GM10266 (cell line): ENCODE results near the gene OVOL2.

Experiments
- DNase-seq: peaks from one replicate; pipeline ENCODE4 v3.0.0; 2012; ENCODE audit errors: extremely low spot score
- CTCF ChIP-seq: IDR thresholded peaks from 2 replicates; pipeline ENCODE4 v1.5.1; 2012; ENCODE audit warnings: mild to moderate bottlenecking, low read depth; ENCODE audit not compliant: control insufficient read depth, insufficient read depth; ENCODE audit errors: missing control alignments

OVOL2 gene

DNA sequence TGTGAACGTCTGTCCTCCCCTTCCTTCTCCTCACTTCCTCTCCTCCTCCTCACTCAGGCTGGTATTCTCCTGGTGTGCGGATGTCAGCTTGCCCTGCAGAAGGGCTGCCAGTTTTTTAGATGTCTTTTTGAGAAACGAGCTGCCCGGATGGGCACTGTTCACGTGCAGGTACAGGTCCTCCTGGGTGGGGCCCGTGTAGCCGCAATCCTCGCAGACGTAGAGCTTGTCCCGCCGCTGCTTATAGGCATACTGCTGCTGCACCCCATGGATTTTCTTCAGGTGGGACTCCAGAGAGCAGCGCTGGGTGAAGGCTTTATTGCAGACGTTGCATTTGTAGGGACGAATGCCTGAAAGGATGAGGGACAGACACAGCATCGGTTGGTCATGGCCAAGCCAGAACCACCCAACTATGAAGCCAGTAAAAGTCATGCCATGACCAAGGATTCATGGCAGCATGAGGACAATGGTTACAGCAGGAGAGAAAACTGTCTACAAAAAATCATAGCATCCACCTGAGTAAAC lies 33.0 kb downstream of the OVOL2 start:
- TF ChIP-seq CTCF = no peak
- DNase-seq = no peak

DNA sequence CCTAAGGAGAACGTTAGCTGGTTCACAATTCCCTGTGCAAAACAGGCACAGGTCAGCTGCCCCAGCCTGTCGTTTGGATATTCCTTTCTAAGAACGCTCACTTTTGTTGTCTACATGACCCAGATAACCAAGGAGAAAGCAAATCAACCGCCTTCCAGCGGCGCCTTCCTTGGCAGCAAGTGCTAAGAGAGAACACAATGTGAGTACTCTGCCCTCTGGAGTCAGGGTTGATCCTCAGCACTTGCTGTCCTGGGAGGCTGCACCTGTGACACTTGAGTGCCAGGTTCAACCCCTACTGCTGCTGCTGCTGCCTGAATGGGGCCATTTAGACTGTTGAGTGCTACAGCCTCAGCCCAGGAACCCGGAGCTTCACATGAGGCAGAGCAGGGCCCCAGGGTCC lies 36.8 kb downstream of the OVOL2 start:
- DNase-seq = no peak
- no peak for TF ChIP-seq CTCF

GRCh38 chr20:18019068-18019467 lies 38.6 kb downstream of the OVOL2 start:
- DNase-seq = peak; percentile 73
- TF ChIP-seq CTCF = peak; percentile 65

DNA sequence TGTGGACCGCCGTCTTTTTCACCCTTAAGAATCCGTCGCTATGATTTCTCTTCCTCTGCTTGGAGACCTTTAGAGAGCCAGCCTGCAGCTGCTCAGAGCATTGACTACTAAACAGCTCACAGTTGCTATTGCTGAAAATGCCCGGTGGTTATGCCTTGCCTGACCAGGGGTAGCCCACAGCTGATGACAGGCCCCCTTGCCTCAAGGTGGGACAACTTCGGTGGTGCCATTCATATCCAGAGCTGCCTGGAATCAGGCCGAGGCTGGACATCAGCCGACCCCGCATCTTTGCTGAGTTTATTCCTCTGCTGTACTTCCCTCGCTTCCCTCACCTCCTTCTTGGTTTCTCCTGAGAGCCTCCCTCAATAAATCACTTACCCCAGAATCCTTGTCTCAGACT lies 39.6 kb downstream of the OVOL2 start:
- TF ChIP-seq CTCF = no peak
- no peak for DNase-seq

- no peak for TF ChIP-seq CTCF
- no peak for DNase-seq
Observed at GRCh38 chr20:18016772-18017171, 40.9 kb downstream of the OVOL2 start.

- TF ChIP-seq CTCF = no peak
- DNase-seq = no peak
Observed at GRCh38 chr20:18014411-18014810, 43.3 kb downstream of the OVOL2 start.

DNA sequence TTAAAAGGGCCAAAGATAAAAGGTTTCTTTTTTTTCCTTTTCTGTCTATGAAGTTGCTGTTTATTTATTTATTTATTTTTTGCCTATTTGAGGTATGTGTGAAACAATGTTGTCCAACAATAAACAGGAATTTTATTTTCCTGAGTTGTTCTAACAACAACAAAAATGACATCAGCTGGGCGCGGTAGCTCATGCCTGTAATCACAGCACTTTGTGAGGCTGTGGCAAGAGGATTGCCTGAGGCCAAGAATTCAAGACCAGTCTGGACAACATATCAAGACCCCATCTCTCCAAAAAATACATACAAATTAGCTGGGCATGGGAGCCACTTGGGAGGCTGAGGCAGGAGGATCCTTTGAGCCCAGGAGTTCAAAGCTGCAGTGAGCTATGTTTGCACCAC lies 44.8 kb downstream of the OVOL2 start:
- DNase-seq = no peak
- TF ChIP-seq CTCF = no peak
